HepG2 (cell line): ENCODE measurements around the gene AHSG. TPM values are rescaled to one million over a fixed set of nuclear protein-coding genes. Genes with fewer than 3 reads are reported as not detected.

Source experiments
- ARID4A ChIP-seq: sonication (generic); formaldehyde crosslinking; IDR thresholded peaks from 2 replicates; pipeline ENCODE4 v1.5.0; 2020; ENCODE audit warnings: mild to moderate bottlenecking, missing genetic modification reagents, borderline replicate concordance
- FOXK2 ChIP-seq: fragments of 450-650 bp; IDR thresholded peaks from 2 replicates; pipeline ENCODE4 v1.6.1; 2016
- KDM3A ChIP-seq: IDR thresholded peaks from 2 replicates; pipeline ENCODE4 v1.6.1; 2018; ENCODE audit warnings: low read depth, missing compliant biosample characterization
- KLF12 ChIP-seq: sonication (generic); formaldehyde crosslinking; IDR thresholded peaks from 2 replicates; pipeline ENCODE4 v1.4.0; 2020; ENCODE audit warnings: missing genetic modification reagents, borderline replicate concordance
- NCOR1 ChIP-seq: fragments of 200-600 bp; sonication (generic); IDR thresholded peaks from 2 replicates; pipeline ENCODE4 v1.7.0; 2017; ENCODE audit warnings: antibody characterized with exemption, low read length, borderline replicate concordance
- SAP130 ChIP-seq: IDR thresholded peaks from 2 replicates; pipeline ENCODE4 v1.6.1; 2016; ENCODE audit warnings: low read depth
- SOX5 ChIP-seq: IDR thresholded peaks from 2 replicates; pipeline ENCODE4 v1.6.1; 2016; ENCODE audit warnings: borderline replicate concordance
- TBX2 ChIP-seq: sonication (generic); formaldehyde crosslinking; IDR thresholded peaks from 2 replicates; pipeline ENCODE4 v1.5.0; 2020; ENCODE audit warnings: missing genetic modification reagents, mild to moderate bottlenecking, borderline replicate concordance
- TBX3 ChIP-seq: fragments of 450-650 bp; IDR thresholded peaks from 2 replicates; pipeline ENCODE4 v1.6.1; 2017; ENCODE audit warnings: antibody characterized with exemption, mild to moderate bottlenecking, inconsistent platforms, borderline replicate concordance
- THRA ChIP-seq: sonication (generic); formaldehyde crosslinking; IDR thresholded peaks from 2 replicates; pipeline ENCODE4 v1.4.0; 2020; ENCODE audit warnings: missing genetic modification reagents, borderline replicate concordance
- ZBTB10 ChIP-seq: sonication (generic); formaldehyde crosslinking; IDR thresholded peaks from 2 replicates; pipeline ENCODE4 v1.4.0; 2020; ENCODE audit warnings: missing genetic modification reagents, borderline replicate concordance
- ZBTB7A ChIP-seq: sonication (generic); formaldehyde crosslinking; IDR thresholded peaks from 2 replicates; pipeline ENCODE4 v1.8.0; 2022; ENCODE audit warnings: mild to moderate bottlenecking, missing genetic modification reagents
- ZNF205 ChIP-seq: IDR thresholded peaks from 2 replicates; pipeline ENCODE4 v1.6.1; 2018; ENCODE audit warnings: missing biosample characterization, missing genetic modification reagents
- ZNF280D ChIP-seq: sonication (generic); formaldehyde crosslinking; IDR thresholded peaks from 2 replicates; pipeline ENCODE4 v1.5.1; 2020; ENCODE audit warnings: mild to moderate bottlenecking, missing genetic modification reagents
- ZNF644 ChIP-seq: IDR thresholded peaks from 2 replicates; pipeline ENCODE4 v1.6.1; 2016; ENCODE audit warnings: low read depth
- ZNF816 ChIP-seq: sonication (generic); formaldehyde crosslinking; IDR thresholded peaks from 2 replicates; pipeline ENCODE4 v1.8.0; 2022; ENCODE audit warnings: missing genetic modification reagents, mild to moderate bottlenecking, borderline replicate concordance
- ZSCAN25 ChIP-seq: sonication (generic); formaldehyde crosslinking; IDR thresholded peaks from 2 replicates; pipeline ENCODE4 v1.8.0; 2022; ENCODE audit warnings: mild to moderate bottlenecking, missing genetic modification reagents
- polyA plus RNA-seq, 8 experiments: library from polyadenylated mRNA; depleted of rRNA in 3 of 8; stranded (reverse) in 7 of 8; unstranded in 1 of 8; fragments of >200 nt; fragmentation: Illumina TruSeq in 4 of 8; extraction: Trizol in 4 of 8; gene quantifications; 2 replicates each; pipeline versions ENCODE4 v1.2.1 to v1.2.3, GENCODE V29; 2011 to 2016; ENCODE audit warnings: low read depth in 4 of 8, missing spikeins in 1 of 8, mixed read lengths in 1 of 8; ENCODE audit not compliant: insufficient read depth in 1 of 8
- total RNA-seq, 5 experiments: library from RNA; depleted of rRNA; stranded (reverse); fragments of >200 nt; fragmentation: Illumina TruSeq; extraction: Trizol; gene quantifications; 2 replicates each; pipeline ENCODE4 v1.2.3, GENCODE V29; 2016; ENCODE audit warnings: low read depth in 1 of 5

The AHSG gene
- total and polyA plus RNA-seq, 2 of the 13 experiments (the other 11 are each of a cell fraction or from before 2014, with no cell fraction given): 2,043 to 19,152 TPM

GRCh38 chr3:186634207-186634606 is 21.3 kb downstream of the AHSG start (continued):
- TF ChIP-seq ARID4A (CRISPR knock-in tag): peak; percentile 47; the same call in 1 of the 2 replicates
- peak; percentile 82; the same call in 1 of the 2 replicates for TF ChIP-seq ZBTB7A (CRISPR knock-in tag)
- peak; percentile 36; the same call in 1 of the 2 replicates for TF ChIP-seq ZNF816 (CRISPR knock-in tag)
- TF ChIP-seq KDM3A (CRISPR knock-in tag): peak; percentile 51; the same call in 1 of the 2 replicates
- TF ChIP-seq SOX5 (CRISPR knock-in tag): peak; percentile 89
- 0 out of 2 replicates have a peak, but pooled peaks have one; percentile 22 for TF ChIP-seq ZNF205 (CRISPR knock-in tag)
- peak; percentile 88 for TF ChIP-seq TBX3
- TF ChIP-seq THRA: peak; percentile 76; the same call in 1 of the 2 replicates
- TF ChIP-seq ZBTB10 (CRISPR knock-in tag): 0 out of 2 replicates have a peak, but pooled peaks have one; percentile 39
- TF ChIP-seq ZNF644 (CRISPR knock-in tag): 0 out of 2 replicates have a peak, but pooled peaks have one; percentile 14
- peak; percentile 79; the same call in 1 of the 2 replicates for TF ChIP-seq NCOR1
- TF ChIP-seq FOXK2: 0 out of 2 replicates have a peak, but pooled peaks have one; percentile 38
- TF ChIP-seq ZSCAN25 (CRISPR knock-in tag): peak; percentile 55; the same call in 1 of the 2 replicates
- TF ChIP-seq TBX2 (CRISPR knock-in tag): peak; percentile 91
- peak; percentile 47; the same call in 1 of the 2 replicates for TF ChIP-seq KLF12 (CRISPR knock-in tag)
- 0 out of 2 replicates have a peak, but pooled peaks have one; percentile 27 for TF ChIP-seq ZNF280D (CRISPR knock-in tag)
- peak; percentile 54 for TF ChIP-seq SAP130 (CRISPR knock-in tag)
